Activated CD8-positive, alpha-beta memory T cell treated with anti-CD3 and anti-CD28 coated beads, Interleukin-2, amount 10 ng/mL, durations not matched to agents 7 days and 5 days (primary cell): Measurements from ENCODE around the gene LBHD2. TPM values are rescaled to one million over a fixed set of nuclear protein-coding genes. Genes with fewer than 3 reads are reported as not detected.
"Not testable (repeated sequence)": the region's sequence is repeated elsewhere in the genome, so short reads cannot be mapped to it uniquely, and the experiment has no call there.

Source experiments
- ATAC-seq: fragments of 150-1000 bp; cut with Tn5 transposase; one replicate; pipeline ENCODE4 v1.10.0; 2021; ENCODE audit warnings: moderate library complexity
- CTCF ChIA-PET: fragments of 350-600 bp; sonication (Branson Sonifier 250); formaldehyde crosslinking; loops from one replicate; lab custom pipeline; 2021; ENCODE audit warnings: antibody characterized with exemption; lab: Charles Lee
- DNase-seq: peaks from one replicate; pipeline ENCODE4 v3.0.0-alpha.2; 2020
- H3K27ac Mint-ChIP-seq: one replicate; pipeline ENCODE4 v1.8.0; 2021; ENCODE audit warnings: mild to moderate bottlenecking, mixed read lengths
- H3K27me3 Mint-ChIP-seq: one replicate; pipeline ENCODE4 v1.8.0; 2021; ENCODE audit warnings: mixed read lengths
- H3K36me3 Mint-ChIP-seq: one replicate; pipeline ENCODE4 v1.8.0; 2021; ENCODE audit warnings: mild to moderate bottlenecking, mixed read lengths
- H3K4me1 Mint-ChIP-seq: one replicate; pipeline ENCODE4 v1.8.0; 2021; ENCODE audit warnings: mixed read lengths
- H3K4me3 Mint-ChIP-seq: one replicate; pipeline ENCODE4 v1.8.0; 2021; ENCODE audit warnings: mild to moderate bottlenecking, moderate library complexity, mixed read lengths
- H3K9me3 Mint-ChIP-seq: one replicate; pipeline ENCODE4 v1.8.0; 2022; ENCODE audit warnings: low read depth, mixed read lengths
- total RNA-seq, 2 experiments: library from RNA; stranded (reverse); gene quantifications; one replicate each; pipeline ENCODE4 v1.2.3, GENCODE V29; 2021

Gene LBHD2
- total RNA-seq: not detected

- H3K4me1 Mint-ChIP-seq: no peaks in the 10 kb centered on the region
- CTCF ChIA-PET: no interaction called here
- no peak for ATAC-seq
- no peaks in the 10 kb centered on the region for H3K9me3 Mint-ChIP-seq
- H3K27me3 Mint-ChIP-seq: peaks cover 6% of the 10 kb centered on the region
- H3K4me3 Mint-ChIP-seq: no peak within 1 kb of the TSS
- H3K36me3 Mint-ChIP-seq: no peaks in the 10 kb centered on the region
- no peak for DNase-seq
- H3K27ac Mint-ChIP-seq: no peak within 1 kb of the TSS
These were observed at the start of gene LBHD2 for GRCh38 chr14:103084021-103084919. TSS of gene LBHD2 (plus strand) at chr14:103084210. CDS start at chr14:103086013, 1,803 bp downstream.

GRCh38 chr14:103041464-103041863 lies 42.5 kb upstream of the LBHD2 start:
- H3K27me3 Mint-ChIP-seq: peaks cover 33% of the 10 kb centered on the region
- H3K9me3 Mint-ChIP-seq: no peaks in the 10 kb centered on the region
- H3K27ac Mint-ChIP-seq: no peak overlapping the region
- no peak for DNase-seq
- ATAC-seq: no peak
- H3K36me3 Mint-ChIP-seq: no peaks in the 10 kb centered on the region
- no peak overlapping the region for H3K4me3 Mint-ChIP-seq
- CTCF ChIA-PET: interaction anchor here (0.9 kb wide), 1 partner anchor 9 kb away, joined by 3 read pairs; no protein-coding TSS in a partner anchor
- H3K4me1 Mint-ChIP-seq: peaks cover 5% of the 10 kb centered on the region

DNA sequence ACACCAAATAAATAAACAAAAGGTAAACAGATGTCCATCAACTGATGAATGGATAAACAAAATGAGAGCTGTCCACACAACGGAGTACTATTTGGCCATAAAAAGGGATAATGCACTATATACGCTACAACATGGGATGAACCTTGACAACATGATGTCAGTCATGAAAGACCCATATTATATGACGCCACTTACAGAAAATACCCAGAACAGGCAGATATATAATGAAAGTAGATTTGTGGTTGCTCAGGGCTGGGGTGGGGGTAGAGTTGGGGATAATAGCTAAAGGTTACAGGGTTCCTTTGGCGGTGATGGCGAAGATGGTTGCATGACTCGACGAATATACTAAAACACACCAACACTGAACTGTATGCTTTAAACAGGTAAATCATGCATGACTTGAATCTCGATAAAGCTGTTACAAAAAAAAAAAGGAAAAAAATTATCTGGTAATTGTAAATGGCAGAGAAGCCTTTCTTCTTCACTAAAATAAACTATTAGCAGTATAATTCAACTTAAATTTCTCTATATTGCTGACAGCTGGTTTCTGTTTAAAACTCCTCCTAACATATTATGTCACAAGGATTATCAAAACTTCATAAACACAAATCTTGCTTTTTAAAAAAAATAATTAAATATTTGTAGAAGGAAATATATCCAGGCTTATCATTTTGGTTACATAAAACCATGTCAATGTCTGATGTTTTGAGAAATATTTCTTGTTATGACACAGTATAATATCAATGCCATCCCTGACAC lies 40.6 kb upstream of the LBHD2 start:
- CTCF ChIA-PET: interaction anchor here (0.7 to 1.2 kb wide), 2 partner anchors 61 to 454 kb away, joined by 3 to 4 read pairs; no protein-coding TSS in a partner anchor
- ATAC-seq (no peak), DNase-seq (no peak)
- Mint-ChIP-seq H3K27ac (no peak overlapping the region), H3K4me3 (no peak overlapping the region), H3K27me3 (peaks cover 36% of the 10 kb centered on the region), H3K4me1 (peaks cover 5% of the 10 kb centered on the region), H3K36me3 (no peaks in the 10 kb centered on the region), H3K9me3 (no peaks in the 10 kb centered on the region)

GRCh38 chr14:103045371-103045869 lies 38.6 kb upstream of the LBHD2 start:
- no peak overlapping the region for H3K27ac Mint-ChIP-seq
- H3K4me3 Mint-ChIP-seq: no peak overlapping the region
- peaks cover 5% of the 10 kb centered on the region for H3K4me1 Mint-ChIP-seq
- H3K27me3 Mint-ChIP-seq: peaks cover 33% of the 10 kb centered on the region
- H3K9me3 Mint-ChIP-seq: no peaks in the 10 kb centered on the region
- no peaks in the 10 kb centered on the region for H3K36me3 Mint-ChIP-seq
- DNase-seq (no peak), ATAC-seq (no peak)
- CTCF ChIA-PET: interaction anchor here (0.5 kb wide), 1 partner anchor 244 kb away, joined by 3 read pairs; no protein-coding TSS in a partner anchor

- peaks cover 37% of the 10 kb centered on the region for H3K27me3 Mint-ChIP-seq
- not testable (repeated sequence) for H3K27ac Mint-ChIP-seq, H3K9me3 Mint-ChIP-seq, ATAC-seq, DNase-seq, H3K4me3 Mint-ChIP-seq, H3K36me3 Mint-ChIP-seq, H3K4me1 Mint-ChIP-seq
- CTCF ChIA-PET: interaction anchor here (1.2 kb wide), 1 partner anchor 57 kb away, joined by 4 read pairs; no protein-coding TSS in a partner anchor
These were observed 36.6 kb upstream of the LBHD2 start for GRCh38 chr14:103047453-103047852.

GRCh38 chr14:103050935-103051334 lies 33.1 kb upstream of the LBHD2 start:
- H3K9me3 Mint-ChIP-seq: no peaks in the 10 kb centered on the region
- H3K4me1 Mint-ChIP-seq: peaks cover 4% of the 10 kb centered on the region
- CTCF ChIA-PET: no interaction called here
- H3K27me3 Mint-ChIP-seq: peaks cover 39% of the 10 kb centered on the region
- H3K36me3 Mint-ChIP-seq: no peaks in the 10 kb centered on the region
- no peak overlapping the region for H3K27ac Mint-ChIP-seq
- ATAC-seq (no peak), DNase-seq (no peak)
- H3K4me3 Mint-ChIP-seq: no peak overlapping the region

DNA sequence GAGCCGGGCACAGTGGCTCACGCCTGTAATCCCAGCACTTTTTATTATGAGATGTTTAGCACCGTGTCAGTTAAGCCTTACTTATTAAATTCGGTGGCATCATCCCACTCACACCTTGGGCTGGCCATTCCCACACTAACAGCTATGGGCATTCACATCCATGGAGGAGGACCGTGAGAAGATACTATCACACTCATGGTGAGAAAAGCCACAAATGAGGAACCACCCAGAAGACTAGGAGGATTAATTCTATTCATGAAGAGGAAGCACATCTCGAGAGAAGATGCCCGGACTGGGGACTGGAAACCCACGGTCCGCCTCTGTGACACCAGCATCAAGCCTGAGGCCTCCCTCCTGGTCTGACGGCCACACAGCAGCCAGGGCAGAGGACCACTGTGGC lies 31.6 kb upstream of the LBHD2 start:
- no peaks in the 10 kb centered on the region for H3K36me3 Mint-ChIP-seq
- peaks cover 44% of the 10 kb centered on the region for H3K27me3 Mint-ChIP-seq
- CTCF ChIA-PET: no interaction called here
- no peak overlapping the region for H3K27ac Mint-ChIP-seq
- ATAC-seq: no peak
- peaks cover 5% of the 10 kb centered on the region for H3K4me1 Mint-ChIP-seq
- DNase-seq: no peak
- no peak overlapping the region for H3K4me3 Mint-ChIP-seq
- H3K9me3 Mint-ChIP-seq: no peaks in the 10 kb centered on the region

GRCh38 chr14:103055695-103056094 lies 28.3 kb upstream of the LBHD2 start:
- H3K4me1 Mint-ChIP-seq: peaks cover 8% of the 10 kb centered on the region
- DNase-seq (no peak), ATAC-seq (no peak)
- H3K9me3 Mint-ChIP-seq: no peaks in the 10 kb centered on the region
- H3K27ac Mint-ChIP-seq: no peak overlapping the region
- peaks cover 61% of the 10 kb centered on the region for H3K27me3 Mint-ChIP-seq
- CTCF ChIA-PET: no interaction called here
- no peaks in the 10 kb centered on the region for H3K36me3 Mint-ChIP-seq
- no peak overlapping the region for H3K4me3 Mint-ChIP-seq

GRCh38 chr14:103056322-103057027 lies 27.5 kb upstream of the LBHD2 start:
- Mint-ChIP-seq H3K4me1 (peaks cover 8% of the 10 kb centered on the region), H3K36me3 (no peaks in the 10 kb centered on the region), H3K27ac (no peak overlapping the region), H3K4me3 (no peak overlapping the region), H3K9me3 (no peaks in the 10 kb centered on the region), H3K27me3 (peaks cover 59% of the 10 kb centered on the region)
- DNase-seq (no peak), ATAC-seq (no peak)
- CTCF ChIA-PET: no interaction called here

DNA sequence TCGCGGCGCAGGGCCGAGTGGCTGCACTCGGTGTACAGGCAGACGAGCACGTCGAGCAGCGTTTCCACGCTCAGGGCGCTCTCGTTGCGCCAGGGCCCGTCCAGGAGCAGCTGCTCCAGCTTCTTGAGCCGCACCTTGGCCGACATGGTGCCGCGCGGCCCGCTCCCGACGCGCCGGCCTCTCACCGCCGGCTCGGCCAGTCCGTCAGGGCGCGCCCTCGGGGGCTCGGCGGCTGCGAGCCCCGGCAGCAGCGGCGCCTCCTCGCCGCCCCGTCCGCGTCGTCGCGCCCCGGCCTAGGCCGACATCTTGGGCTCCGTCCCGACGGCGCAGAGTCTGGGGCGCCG lies 27.0 kb upstream of the LBHD2 start:
- H3K4me1 Mint-ChIP-seq: peaks cover 8% of the 10 kb centered on the region
- H3K36me3 Mint-ChIP-seq: no peaks in the 10 kb centered on the region
- H3K4me3 Mint-ChIP-seq: no peak overlapping the region
- H3K9me3 Mint-ChIP-seq: no peaks in the 10 kb centered on the region
- DNase-seq: no peak
- H3K27me3 Mint-ChIP-seq: peaks cover 61% of the 10 kb centered on the region
- peak; percentile 20 for ATAC-seq
- H3K27ac Mint-ChIP-seq: no peak overlapping the region
- CTCF ChIA-PET: no interaction called here

DNA sequence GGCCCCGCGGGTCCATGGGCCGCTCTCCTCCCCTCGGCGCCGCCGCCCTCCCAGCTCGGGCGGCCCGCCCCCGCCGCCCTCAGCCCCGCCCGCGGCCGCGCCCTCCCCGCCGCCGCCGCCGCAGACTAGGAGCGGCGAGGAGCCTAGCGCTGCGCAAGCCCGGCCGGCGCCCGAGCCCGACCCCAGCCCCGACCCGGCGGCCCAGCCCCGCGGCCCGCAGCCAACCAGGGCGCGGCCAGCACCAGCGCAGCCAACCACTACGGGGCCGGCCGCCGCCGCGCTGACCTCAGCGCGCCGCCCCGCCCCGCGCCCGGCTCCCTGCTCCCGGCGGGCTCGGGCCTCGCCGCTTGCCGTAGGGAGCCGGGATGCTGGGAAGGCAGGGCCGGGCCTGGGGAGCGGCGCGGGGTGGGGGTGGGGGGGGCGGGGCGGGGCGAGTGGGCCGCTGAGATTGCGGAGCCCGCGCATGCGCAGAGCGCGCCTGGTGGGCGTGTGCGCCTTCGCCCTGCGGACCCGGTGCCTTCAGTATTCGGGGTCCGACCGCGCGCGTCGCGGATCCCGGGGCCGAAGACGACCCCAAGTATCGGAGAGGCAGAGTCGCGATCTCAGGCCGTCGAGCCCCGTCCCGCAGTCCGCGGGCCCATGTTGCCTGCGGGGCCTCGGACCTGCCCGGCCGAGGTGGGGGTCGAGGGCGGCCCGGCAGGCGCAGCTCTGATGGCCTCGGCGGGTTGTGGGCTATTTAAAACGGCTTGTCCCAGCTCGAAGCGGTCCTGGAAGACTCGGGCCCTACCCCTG lies 26.4 kb upstream of the LBHD2 start, which contains the start of gene CDC42BPB:
Gene CDC42BPB, minus strand, starts transcription at position 178 of the 792 bp plus-strand sequence. CDS start 376 bp downstream, outside the sequence.
- no peaks in the 10 kb centered on the region for H3K36me3 Mint-ChIP-seq
- DNase-seq (no peak), ATAC-seq (peak; percentile 85)
- no peak within 1 kb of the TSS for H3K4me3 Mint-ChIP-seq
- CTCF ChIA-PET: no interaction called here
- H3K9me3 Mint-ChIP-seq: no peaks in the 10 kb centered on the region
- peaks cover 61% of the 10 kb centered on the region for H3K27me3 Mint-ChIP-seq
- H3K27ac Mint-ChIP-seq: no peak within 1 kb of the TSS
- H3K4me1 Mint-ChIP-seq: peaks cover 8% of the 10 kb centered on the region
